ENCODE results near the gene SIDT2. TPM values are rescaled to one million over a fixed set of nuclear protein-coding genes. Genes with fewer than 3 reads are reported as not detected.
"Not testable (repeated sequence)": the region's sequence is repeated elsewhere in the genome, so short reads cannot be mapped to it uniquely, and the experiment has no call there.

The SIDT2 gene
- 9.5 and 13.0 TPM in 2 replicates for total RNA-seq (2014; rRNA removed; shearing (Covaris generic))

- DNase-seq (ENCODE audit: low read depth) = peak; percentile 92
Measured at GRCh38 chr11:117178210-117179034, at the start of gene SIDT2. Gene SIDT2, plus strand, starts transcription at chr11:117178743. Its CDS starts 521 bp downstream, at chr11:117179264.

GRCh38 chr11:117130396-117130795 lies 48.1 kb upstream of the SIDT2 start:
- DNase-seq (ENCODE audit: low read depth) = not testable (repeated sequence)

- no peak for DNase-seq (ENCODE audit: low read depth)
Measured at GRCh38 chr11:117130879-117131278, 47.7 kb upstream of the SIDT2 start.

- DNase-seq (ENCODE audit: low read depth) = no peak
Measured at GRCh38 chr11:117134431-117134830, 44.1 kb upstream of the SIDT2 start.

- not testable (repeated sequence) for DNase-seq (ENCODE audit: low read depth)
Measured at GRCh38 chr11:117134979-117135378, 43.6 kb upstream of the SIDT2 start.

- DNase-seq (ENCODE audit: low read depth) = not testable (repeated sequence)
Measured at GRCh38 chr11:117137223-117138086, 41.1 kb upstream of the SIDT2 start.

GRCh38 chr11:117143390-117143789 lies 35.2 kb upstream of the SIDT2 start:
- DNase-seq (ENCODE audit: low read depth) = peak; percentile 63

- peak; percentile 92 for DNase-seq (ENCODE audit: low read depth)
Measured at GRCh38 chr11:117143871-117144476, 34.6 kb upstream of the SIDT2 start, which contains the start of gene PAFAH1B2. Gene PAFAH1B2, plus strand, starts transcription at chr11:117144287. Its CDS starts 8,161 bp downstream, at chr11:117152448.

- DNase-seq (ENCODE audit: low read depth) = peak; percentile 74
Measured at GRCh38 chr11:117144477-117145392, 33.8 kb upstream of the SIDT2 start.

GRCh38 chr11:117145393-117145761 lies 33.2 kb upstream of the SIDT2 start:
- peak; percentile 53 for DNase-seq (ENCODE audit: low read depth)

GRCh38 chr11:117146521-117146920 lies 32.0 kb upstream of the SIDT2 start:
- peak; percentile 37 for DNase-seq (ENCODE audit: low read depth)

GRCh38 chr11:117152066-117152465 lies 26.5 kb upstream of the SIDT2 start:
- DNase-seq (ENCODE audit: low read depth) = no peak

GRCh38 chr11:117154468-117154867 lies 24.1 kb upstream of the SIDT2 start:
- no peak for DNase-seq (ENCODE audit: low read depth)

GRCh38 chr11:117157507-117157906 lies 21.0 kb upstream of the SIDT2 start:
- DNase-seq (ENCODE audit: low read depth) = no peak

- DNase-seq (ENCODE audit: low read depth) = no peak
Measured at GRCh38 chr11:117159892-117160291, 18.7 kb upstream of the SIDT2 start.

- no peak for DNase-seq (ENCODE audit: low read depth)
Measured at GRCh38 chr11:117160826-117161225, 17.7 kb upstream of the SIDT2 start.

- DNase-seq (ENCODE audit: low read depth) = no peak
Measured at GRCh38 chr11:117166491-117166890, 12.1 kb upstream of the SIDT2 start.

- no peak for DNase-seq (ENCODE audit: low read depth)
Measured at GRCh38 chr11:117169736-117170135, 8.8 kb upstream of the SIDT2 start.

- no peak for DNase-seq (ENCODE audit: low read depth)
Measured at GRCh38 chr11:117170210-117170609, 8.3 kb upstream of the SIDT2 start.

GRCh38 chr11:117171007-117171403 lies 7.5 kb upstream of the SIDT2 start:
- DNase-seq (ENCODE audit: low read depth) = no peak

Data from RPMI7951 (cell line).